ENCODE measurements around the gene UGT2B28.
"Not testable (repeated sequence)": the region's sequence is repeated elsewhere in the genome, so short reads cannot be mapped to it uniquely, and the experiment has no call there.

UGT2B28 gene

DNA sequence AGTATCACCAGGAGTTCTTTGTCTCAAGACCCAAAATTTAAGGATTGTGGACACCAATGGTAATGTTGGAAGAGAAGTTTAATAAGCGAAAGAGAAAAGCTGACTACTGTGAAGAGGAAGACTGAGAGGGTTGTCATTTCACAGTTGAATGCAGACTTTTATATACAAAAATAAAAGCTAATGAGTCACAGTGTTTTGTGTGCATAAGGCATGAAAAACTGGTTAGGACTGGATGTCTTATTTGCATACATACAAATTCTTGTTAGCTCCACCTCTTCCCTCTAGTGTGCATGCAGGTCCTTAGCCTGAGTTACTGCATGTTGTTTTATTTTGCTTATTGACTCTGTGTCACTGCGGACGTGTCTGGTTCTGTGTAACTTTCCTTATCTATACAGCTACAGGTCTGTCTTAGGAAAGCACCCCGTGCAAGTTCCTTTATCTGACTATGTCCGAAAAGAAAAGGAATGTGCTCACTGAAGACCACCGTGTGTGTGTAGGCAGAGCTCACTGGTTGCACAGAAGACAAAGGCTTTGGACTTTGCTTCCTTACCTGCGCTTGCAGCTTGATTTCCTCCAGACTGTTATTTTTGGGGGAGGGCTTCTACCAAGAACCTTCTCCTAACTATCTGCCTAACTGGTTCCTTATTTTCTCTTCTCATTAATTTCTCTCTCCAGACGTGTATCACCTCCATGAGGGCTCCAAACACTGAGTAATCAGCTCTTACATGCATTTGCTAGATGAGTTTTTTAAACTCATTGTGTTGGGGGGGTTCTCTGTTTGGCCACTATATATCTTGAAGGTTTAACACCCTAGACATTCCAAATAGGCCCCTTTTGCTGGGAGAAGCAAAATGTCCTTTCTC lies 63.5 kb downstream of the UGT2B28 start:
- DNase-seq = not testable (repeated sequence)

Measured in NK-92 treated with Interleukin-12 subunit alpha and Interleukin-12 subunit beta, amount 100 ng/mL, for 24 hours (cell line).